ENCODE data around the gene STARD3.

Gene STARD3

DNA sequence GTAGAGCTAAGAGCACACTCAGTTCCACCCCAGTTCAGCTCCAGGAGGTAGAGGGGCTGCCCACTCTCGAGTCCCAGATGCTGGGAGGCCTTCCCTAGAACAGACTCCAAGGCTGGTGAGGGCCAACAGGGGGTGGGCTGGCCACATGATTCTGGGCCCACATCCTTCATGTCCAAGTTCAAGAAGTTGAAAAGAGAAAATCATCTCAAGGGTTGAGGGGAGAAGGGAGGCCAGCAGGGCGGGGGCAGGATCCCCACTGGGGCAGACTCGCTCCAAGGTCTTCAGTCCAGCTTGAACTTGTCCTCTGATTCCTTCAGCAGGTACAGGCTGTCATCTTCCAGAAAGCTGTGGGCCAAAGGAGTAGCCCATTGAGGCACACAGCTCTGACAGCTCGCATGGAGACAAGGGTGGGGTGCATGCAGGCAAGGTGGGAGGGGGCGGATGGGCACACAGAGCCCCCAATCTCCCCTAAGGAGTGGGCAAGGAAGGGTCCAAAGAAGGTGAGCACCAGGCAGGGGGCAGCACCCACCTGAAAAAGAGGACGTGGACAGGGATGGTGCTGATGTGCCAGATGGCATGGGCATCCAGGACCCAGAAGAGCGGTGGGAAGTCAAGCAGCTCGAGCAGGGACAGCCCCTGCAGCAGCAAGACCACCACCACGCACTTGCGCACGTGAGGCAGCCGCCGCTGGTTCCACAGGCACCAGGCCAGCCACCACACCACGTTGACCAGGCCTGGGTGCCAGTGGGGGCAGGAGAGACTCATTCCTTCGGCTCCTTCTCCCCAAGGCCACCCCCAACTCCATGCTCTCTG lies 35.8 kb downstream of the STARD3 start:
- no peak for DNase-seq (ENCODE audit: low spot score)

DNA sequence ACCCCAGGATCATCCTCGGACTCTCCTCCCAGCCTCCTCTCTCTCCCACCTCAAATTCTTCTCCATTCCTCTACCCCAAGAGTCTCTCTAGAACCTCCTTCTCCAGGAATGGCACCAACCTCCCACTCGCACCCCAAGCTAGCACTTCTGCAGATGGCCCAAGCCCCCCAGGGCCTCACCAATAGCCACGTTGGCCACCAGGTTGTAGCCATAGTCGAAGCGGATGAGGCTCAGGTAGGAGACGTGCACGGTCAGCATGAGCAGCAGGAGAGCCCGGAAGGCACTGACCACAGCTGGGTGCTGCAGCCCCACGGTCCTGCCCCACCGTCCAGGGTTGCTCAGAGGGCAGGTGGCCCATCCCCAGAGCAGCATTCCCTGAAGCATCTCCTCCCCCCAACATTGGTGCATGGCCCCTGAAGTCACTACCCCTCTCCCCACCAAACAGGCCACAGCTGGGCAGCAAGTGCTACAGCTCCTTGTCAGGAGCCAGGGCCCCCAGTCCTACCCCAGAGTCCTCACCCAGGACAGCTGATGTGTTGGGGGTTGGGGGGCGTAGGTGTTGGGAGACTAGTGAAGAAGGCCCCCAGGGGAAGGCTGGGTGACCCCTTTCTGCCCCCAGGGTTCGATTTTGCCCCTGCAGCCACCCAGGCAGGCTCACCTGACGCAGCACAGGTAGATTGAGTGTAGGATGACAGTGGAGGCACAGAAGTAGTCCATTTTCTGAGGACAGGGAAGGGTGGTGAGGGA lies 36.6 kb downstream of the STARD3 start:
- no peak for DNase-seq (ENCODE audit: low spot score)

DNA sequence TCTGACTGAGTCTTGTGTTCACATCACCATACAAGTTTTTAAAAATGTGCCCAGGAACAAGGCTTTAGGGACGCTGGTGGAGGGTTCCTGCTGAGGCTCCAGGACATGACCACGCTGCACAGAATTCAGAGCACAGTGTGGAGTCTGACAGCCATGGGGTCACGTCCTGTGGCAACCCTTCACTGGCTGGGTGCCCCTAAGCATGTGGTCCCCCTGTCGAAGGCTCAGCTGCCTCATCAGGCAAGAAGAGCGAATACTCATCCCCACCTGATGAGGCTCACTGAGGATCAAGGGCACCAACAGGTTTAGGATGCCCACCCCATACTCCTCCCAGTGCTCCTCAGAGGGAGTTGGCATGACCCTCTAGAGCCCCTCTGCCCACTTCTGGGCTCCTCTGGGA lies 37.2 kb downstream of the STARD3 start:
- DNase-seq (ENCODE audit: low spot score): no peak

DNA sequence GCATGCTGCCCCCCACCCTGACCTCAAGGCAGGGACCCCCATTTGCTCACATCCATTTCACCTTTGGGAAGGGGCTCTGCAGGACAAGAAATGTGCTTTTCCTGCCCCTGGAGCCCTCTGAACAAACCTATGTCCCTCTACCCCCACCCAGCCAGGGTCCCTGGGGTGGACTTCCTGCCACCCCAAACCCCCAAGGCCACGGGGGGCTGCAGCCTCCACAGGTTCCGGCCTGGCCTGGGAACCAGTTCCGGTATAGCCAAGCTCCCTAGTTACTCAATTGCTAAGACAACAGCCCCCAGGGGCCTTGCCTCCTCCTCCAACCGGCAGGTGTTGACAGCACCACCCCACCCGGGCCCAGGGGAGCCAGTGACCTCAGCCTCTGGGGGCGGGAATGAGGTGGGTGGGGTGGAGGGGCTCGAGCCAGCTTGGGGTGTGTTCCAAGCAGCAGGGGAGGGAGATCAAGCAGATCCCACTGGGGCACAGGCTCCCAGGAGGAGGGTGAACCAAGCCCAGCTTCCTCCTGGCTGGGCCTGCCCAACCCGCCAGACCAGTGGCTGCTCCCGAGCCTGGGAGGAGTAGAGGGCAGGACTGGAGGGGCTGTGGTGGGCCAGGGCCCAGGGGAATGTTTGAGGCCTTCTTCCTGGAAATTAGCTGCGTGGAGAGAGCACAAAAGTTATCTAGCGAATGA lies 37.9 kb downstream of the STARD3 start:
- no peak for DNase-seq (ENCODE audit: low spot score)

DNA sequence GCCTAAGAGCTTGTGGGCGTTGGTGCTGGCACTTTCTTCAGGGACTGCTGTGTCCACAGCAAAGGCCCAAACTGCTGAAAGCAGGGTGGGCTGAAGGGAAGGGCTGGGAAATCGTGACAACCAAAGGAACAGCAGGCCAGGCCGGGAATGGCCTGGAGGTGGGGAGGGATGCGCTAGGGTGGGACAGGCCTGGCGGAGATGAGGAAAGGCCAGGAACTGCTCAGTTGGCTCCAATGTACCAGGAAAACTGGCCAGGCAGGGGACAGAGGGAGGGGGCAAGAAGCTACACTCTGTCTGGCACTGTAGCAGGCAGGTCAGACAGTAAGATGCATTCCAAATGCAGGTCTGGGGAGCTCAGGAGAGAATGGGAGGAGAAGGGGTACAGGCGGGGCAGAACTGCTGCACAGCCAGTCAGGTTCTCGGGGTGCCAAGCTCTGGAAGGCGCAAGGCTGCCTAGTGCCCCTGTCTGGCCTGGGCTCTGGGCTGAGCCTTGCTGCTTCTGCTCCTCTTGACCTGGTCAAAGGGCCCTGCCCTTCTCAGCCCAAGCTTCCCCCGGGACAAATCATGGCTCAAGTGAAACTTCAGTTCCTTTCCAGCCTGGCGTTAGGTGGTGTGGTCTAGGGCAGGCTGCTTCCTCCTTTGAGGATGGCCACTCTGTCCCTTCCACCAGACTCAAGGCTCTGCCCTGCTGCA lies 38.6 kb downstream of the STARD3 start:
- DNase-seq (ENCODE audit: low spot score): no peak

DNA sequence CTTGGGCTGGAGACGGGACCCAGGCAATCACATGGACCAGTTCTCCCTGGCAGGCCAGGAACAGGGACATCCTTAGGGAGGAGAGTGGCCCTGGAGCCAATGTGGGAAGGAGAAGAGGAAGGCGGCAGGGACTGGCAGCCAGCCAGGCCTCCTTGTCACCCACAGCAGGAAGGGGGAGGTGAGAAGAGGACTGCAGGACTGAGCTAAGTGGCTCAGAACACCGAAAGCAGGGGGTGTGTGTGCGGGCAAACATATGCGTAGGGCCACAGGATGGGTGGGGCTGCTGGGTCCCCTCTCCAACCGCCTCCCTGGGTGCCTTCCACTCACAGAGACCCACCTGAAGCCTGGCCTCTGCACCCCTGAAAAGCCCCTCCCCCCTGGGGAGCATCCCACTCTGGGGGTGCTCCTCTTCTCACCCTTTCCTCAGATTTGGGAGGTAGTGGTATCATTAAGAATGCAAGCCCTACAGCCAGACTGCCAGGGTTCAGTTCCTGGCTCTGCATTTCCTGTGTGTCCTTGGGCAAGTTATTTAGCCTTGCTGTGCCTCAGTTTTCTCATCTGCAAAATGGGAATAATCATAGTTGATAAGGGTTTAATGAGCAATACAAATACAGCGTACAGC lies 39.4 kb downstream of the STARD3 start:
- peak; percentile 46 for DNase-seq (ENCODE audit: low spot score)

DNA sequence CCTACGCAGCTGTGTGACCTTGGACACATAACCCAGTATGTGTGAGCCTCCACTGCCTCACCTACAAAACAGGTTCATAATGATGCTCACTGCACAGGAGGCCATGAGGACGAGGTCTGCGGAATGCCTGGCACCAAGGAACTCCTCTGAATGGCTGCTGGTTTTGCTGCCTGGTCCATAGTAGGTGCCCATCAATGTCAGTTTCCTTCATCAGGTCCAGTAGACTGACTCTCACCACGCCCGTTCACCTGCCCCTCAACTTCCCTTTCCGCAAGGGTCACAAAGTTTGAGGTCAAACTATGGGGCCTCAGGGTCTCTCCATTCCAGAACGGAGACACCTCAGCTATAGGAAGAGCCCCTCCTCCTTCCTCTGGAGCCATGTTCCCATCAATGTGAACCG lies 40.1 kb downstream of the STARD3 start:
- DNase-seq (ENCODE audit: low spot score): no peak

DNA sequence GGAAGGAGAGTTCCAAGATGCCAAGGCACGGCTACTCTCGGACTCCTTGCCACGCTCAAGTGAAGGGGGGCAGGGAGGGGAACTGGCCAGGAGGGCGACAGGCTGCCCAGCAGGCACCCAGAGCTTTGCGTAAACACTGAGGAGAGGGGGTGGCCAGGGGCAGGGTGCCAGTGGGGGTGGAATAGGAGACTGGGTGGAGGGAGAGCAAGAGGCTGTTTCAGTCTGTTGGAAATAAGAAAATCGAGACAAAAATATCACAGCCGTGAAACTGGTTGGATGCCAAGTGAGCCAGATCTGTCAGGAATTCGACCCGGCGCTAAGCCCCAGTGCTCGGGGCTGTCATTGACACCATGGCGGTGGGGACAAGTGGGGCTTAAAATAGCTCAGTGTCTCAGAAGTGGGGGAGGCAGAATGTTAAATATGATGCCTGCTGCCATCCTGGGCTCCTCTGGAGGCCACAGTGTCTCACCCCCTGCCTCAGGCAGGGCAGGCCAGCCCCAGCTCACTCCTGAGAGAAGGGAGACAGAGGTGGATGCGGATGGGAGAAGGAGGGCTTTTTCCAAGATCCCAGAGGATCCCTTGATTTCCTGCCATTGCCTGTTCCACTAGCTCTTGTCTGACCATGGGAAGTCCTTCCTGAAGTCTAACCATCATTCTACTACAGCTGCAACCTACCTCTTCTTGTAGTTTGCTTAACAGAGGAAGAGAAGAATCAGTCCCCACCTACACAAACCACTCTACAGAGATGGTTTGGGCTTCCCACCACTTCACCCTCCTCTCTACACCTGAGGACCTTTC lies 40.8 kb downstream of the STARD3 start:
- no peak for DNase-seq (ENCODE audit: low spot score)

DNA sequence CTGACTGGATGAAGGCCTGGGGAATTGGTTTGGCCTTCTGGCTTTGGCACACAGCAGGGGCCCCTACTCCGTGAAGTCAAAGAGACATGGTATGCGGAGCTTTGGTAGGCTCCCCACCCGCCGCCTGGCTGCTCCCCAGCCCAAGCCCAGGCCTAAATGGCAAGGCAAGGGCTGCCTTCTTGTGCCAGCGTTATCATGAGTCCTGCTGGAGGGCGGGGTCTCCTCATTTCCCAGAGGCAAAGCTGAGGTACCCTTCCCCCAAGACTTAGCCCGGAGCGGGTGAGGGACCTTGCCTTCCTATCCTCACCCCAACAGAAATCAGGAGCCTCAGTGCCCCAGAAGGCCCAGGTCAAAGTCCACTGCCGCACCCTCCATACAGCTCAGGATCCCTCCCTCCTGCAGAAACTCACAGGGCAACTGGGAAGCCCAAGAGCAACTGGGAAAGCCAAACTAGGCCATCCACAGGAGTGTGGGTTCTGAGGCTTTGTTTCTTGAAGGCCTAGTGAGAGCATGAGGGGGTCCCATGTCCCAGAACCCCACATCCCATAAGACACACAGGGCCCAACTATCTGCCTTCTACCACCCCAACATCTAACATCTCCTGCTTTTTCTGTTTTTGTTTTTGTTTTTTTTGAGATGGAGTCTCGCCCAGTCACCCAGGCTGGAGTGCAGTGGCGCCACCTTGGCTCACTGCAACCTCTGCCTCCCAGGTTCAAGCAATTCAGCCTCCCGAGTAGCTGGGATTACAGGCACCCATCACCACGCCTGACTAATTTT lies 41.6 kb downstream of the STARD3 start:
- no peak for DNase-seq (ENCODE audit: low spot score)

DNA sequence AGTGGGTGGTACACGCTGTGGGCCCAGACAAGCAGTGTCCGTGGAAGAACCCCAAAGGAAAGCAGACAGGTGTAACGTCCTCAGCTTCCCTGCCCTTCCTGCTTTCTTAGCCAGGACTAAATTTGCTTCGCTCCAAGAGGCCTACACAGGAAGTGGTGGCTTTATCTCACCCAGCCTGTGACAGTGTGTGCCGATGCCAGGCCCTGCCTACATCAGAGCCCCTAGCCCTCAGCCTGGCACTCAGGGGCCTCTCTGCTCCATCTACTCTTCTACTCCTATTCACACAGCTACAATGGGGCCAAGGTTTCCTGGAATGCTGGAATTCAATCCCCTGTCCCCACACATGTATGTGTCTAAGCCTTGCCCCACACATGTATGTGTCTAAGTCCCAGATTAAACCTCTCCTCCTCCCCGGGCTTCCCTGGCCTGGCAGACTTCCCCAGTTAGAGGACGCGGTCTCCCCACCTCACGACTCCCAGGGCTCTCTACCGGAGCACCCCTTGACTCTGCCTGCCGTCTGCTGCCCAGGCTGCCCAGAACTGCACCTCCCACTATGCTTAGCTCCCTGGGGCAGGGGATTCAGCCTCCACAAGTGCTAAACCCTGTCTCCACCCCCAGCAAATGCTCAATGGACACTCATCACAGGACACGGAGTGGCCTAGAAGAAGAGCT lies 42.7 kb downstream of the STARD3 start:
- peak; percentile 48 for DNase-seq (ENCODE audit: low spot score)

DNA sequence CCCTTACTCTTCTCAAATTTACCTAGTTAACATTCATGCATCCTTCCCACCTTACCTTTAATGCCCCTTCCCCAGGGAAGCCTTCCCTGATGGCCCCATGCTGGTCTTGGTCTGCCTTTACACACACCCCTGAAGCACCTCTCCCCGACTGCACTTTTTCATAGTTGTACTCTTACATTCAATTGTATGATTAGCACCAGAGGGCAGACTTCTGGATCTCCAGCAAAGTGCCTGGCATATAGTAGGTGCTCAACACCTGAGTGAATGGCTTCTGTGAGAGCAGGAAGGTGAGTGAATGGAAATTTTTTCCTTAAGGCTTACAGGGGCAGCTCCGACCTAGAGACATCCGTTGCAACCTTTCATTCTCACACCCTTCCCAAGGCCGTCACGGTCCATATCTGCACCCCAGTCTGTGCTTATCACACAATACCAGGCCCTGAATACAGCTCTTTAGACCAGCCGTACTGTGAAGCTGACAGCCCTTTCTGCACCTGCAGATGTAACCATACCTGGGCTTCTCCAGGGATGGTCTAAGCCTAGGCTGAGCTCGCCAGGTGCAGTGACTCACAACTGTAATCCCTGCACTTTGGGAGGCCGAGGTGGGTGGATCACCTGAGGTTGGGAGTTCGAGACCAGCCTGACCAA lies 46.5 kb downstream of the STARD3 start:
- no peak for DNase-seq (ENCODE audit: low spot score)

DNA sequence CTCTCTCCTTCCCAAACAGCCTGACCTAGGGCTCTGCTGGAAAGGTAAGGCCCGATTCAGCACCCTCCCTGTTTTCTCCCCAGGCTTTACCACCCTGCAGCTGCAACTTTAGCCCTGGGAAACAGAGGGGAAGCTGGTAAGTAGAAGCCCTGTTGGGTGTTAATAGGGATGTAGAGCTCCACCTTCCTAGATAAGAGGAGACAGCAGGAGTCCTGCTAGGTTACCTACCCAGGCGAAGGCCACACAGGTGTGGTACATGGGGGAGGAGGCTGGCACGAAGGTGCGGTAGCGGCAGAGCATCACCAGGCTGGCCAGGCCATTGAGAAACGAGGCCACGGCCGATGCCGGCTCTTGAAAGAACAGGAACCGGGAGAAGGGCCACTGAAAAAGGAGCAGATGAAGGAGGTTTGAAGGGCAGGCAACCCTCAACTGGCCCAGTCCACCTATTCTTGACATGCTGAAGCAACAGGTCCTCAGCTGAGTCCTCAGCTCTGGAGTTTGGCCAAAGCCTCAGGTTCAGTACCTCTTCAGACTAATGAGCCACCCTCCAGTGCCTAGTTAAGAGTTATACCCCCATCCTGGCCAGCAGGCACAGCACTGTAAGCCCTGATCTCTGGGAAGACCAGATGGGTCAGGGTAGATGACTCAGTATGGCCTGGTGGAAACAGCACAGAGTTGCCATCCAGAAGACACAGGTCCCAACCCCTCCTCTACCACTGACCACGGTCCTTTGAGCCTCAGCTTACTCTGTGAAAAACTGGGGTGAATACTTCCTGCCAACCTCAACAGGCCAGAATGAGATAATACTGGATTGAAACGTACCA lies 47.6 kb downstream of the STARD3 start:
- DNase-seq (ENCODE audit: low spot score): no peak

DNA sequence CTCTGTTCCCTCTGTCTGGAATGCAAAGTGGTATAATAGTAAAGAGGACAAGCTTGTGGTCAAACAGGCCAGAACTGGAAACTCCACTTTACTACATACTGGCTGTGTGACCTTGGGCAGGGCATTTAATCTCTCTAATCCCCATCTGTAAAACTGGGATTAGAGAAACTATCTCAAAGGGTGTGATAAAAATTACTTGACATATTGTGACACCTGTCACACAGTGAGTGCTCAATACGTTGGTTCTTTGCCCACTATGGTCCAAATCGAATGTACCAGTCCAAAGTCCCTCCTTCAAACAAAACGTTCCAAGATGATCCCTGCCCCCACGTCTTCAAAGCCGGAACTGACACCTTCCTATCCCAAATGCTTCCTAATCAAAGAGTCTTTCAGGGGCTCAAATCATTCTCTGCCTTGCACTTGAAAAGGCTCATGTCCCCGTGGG lies 50.2 kb downstream of the STARD3 start:
- DNase-seq (ENCODE audit: low spot score): no peak

DNA sequence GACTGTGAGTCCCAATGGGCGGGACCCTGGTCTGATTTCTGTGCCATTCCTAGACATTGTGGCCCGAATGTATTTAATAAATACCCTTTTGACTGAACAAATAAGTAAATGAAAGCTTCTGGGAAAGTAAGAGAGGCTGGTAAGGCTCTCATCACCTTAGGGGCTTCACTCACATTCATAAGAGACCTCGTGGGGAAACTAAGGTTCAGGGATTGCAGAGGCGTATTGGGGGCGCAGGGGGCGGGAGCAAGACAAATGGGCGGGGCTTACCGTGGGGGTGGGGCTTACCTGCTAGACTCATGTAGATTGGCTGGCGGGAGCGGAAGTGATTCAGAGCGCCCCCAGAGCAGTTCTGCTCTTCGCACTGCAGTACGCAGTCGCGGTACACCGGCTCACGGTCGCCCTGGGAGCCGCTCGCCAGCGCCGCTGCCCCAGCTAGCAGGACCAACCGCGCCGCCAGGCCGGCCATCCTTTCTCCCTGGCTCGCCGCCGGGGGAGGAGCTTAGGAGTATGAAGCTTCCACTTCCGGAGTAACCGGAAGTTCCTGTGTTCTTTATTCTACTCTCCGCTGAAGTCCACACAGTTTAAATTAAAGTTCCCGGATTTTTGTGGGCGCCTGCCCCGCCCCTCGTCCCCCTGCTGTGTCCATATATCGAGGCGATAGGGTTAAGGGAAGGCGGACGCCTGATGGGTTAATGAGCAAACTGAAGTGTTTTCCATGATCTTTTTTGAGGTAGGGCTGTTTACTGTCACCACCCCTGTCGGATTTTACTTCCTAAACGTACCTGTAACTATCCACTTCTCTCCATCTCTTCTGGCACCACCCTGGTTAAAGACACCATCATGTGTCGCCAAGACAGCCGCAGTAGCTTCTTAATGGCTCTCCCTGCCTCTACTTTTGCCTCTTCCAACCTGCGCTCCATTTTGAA lies 50.9 kb downstream of the STARD3 start, which contains the start of gene PGAP3:
Gene PGAP3, minus strand, starts transcription at position 512 of the 929 bp plus-strand sequence. Its CDS starts 43 bp downstream, at position 469.
- DNase-seq (ENCODE audit: low spot score): peak; percentile 80

DNA sequence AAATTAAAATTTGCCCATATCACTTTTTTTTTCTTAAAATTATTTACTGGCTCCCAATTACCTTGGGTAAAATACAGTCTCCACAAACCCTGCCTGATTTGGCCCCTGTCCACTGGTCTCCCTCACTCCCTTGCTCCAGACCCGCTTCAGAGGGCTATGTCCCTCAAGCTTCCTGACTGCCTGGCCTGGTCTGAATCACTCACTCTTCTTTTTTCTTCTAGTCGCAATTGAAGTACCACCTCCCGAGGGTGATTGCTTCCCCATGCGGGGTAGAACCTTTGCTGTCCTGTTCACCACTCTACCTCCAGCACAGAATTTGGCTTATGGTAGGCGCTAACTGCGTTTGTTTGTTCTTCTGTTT lies 51.5 kb downstream of the STARD3 start:
- DNase-seq (ENCODE audit: low spot score): no peak

DNA sequence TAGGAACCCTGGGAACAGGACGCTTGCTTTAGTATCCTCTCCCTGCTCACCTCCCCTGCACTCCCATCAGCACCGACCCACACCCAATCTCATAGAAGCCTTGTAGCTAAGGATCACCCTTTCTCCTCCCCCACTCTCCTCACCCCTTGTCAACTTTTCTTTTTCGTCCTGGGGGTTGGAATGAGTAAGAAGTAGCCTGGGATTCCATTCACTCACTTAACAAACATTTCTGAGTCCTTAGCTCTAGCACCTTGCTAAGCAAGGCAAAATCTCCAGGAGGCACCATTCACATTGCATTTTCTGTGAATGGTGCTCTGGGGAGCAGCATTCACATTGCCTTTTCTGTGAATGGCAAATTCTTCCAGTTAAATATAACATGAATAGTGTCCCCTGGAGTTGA lies 52.0 kb downstream of the STARD3 start:
- DNase-seq (ENCODE audit: low spot score): no peak

DNA sequence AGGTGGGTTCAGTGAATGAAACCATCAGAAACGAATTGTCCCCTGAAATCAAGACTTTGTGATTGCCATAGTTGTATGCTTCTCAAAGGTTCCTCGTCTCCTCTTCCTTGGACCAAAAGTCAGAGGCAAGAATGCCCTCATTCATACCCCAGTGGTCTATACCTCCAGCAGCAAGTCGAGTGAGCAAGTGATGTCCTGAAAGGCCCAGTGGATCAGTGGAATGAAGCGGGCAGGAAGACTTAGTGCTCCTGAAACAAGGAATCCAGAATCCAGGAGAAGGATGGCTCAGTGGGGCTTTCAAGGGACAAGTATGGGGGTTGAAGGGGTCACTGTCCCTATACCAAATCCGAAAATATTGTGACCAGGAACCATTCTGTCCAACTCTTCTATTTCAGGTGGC lies 57.6 kb downstream of the STARD3 start:
- no peak for DNase-seq (ENCODE audit: low spot score)

Measured in CD4-positive, alpha-beta T cell treated with Interleukin-15 for 4 hours (primary cell).